HG02571 (cell line): Measurements from ENCODE around the gene CHM.
"Not testable (repeated sequence)": the region's sequence is repeated elsewhere in the genome, so short reads cannot be mapped to it uniquely, and the experiment has no call there.

Experiments
- ATAC-seq: cut with Tn5 transposase; IDR thresholded peaks from one replicate; pipeline ENCODE4 v1.9.1; 2021; ENCODE audit warnings: mild to moderate bottlenecking, moderate library complexity; ENCODE audit not compliant: unreplicated experiment

CHM gene

GRCh38 chrX:86047174-86047935 is at the start of gene CHM:
Gene CHM (minus strand): TSS chrX:86047558. CDS start chrX:86047532, 26 bp downstream.
- ATAC-seq, result peak; percentile 98

GRCh38 chrX:86078650-86079049 is 31.3 kb upstream of the CHM start:
- ATAC-seq, result no peak

GRCh38 chrX:86066998-86067397 is 19.6 kb upstream of the CHM start:
- ATAC-seq, result no peak

GRCh38 chrX:86061407-86061806 is 14.0 kb upstream of the CHM start:
- ATAC-seq, result no peak

- no peak for ATAC-seq
Observed at GRCh38 chrX:86051741-86052140, 4.4 kb upstream of the CHM start.

GRCh38 chrX:86047936-86048280 is 550 bp upstream of the CHM start:
- ATAC-seq, result no peak

- no peak for ATAC-seq
Observed at GRCh38 chrX:86044216-86044615, 3.1 kb downstream of the CHM start.

- ATAC-seq, result no peak
Observed at GRCh38 chrX:86039625-86040568, 7.5 kb downstream of the CHM start.

- no peak for ATAC-seq
Observed at GRCh38 chrX:86033385-86033784, 14.0 kb downstream of the CHM start.

GRCh38 chrX:86028681-86029080 is 18.7 kb downstream of the CHM start:
- no peak for ATAC-seq

- ATAC-seq, result no peak
Observed at GRCh38 chrX:86023811-86024210, 23.5 kb downstream of the CHM start.

- no peak for ATAC-seq
Observed at GRCh38 chrX:86021652-86022289, 25.6 kb downstream of the CHM start.

GRCh38 chrX:86016139-86016538 is 31.2 kb downstream of the CHM start:
- ATAC-seq, result no peak

GRCh38 chrX:86014959-86015358 is 32.4 kb downstream of the CHM start:
- not testable (repeated sequence) for ATAC-seq

- ATAC-seq, result no peak
Observed at GRCh38 chrX:86014421-86014820, 32.9 kb downstream of the CHM start.

GRCh38 chrX:86013792-86014191 is 33.6 kb downstream of the CHM start:
- no peak for ATAC-seq

GRCh38 chrX:86012188-86012587 is 35.2 kb downstream of the CHM start:
- no peak for ATAC-seq

GRCh38 chrX:86009803-86010202 is 37.6 kb downstream of the CHM start:
- ATAC-seq, result not testable (repeated sequence)

- ATAC-seq, result not testable (repeated sequence)
Observed at GRCh38 chrX:86007891-86008290, 39.5 kb downstream of the CHM start.

- no peak for ATAC-seq
Observed at GRCh38 chrX:86002076-86002896, 45.1 kb downstream of the CHM start.

- ATAC-seq, result no peak
Observed at GRCh38 chrX:85998954-85999353, 48.4 kb downstream of the CHM start.
